ENCODE data around the gene CCT4. TPM values are rescaled to one million over a fixed set of nuclear protein-coding genes. Genes with fewer than 3 reads are reported as not detected.
A peak's percentile ranks its signal among the peaks of the same experiment; 100 is the strongest.
"Not testable (repeated sequence)": the region's sequence is repeated elsewhere in the genome, so short reads cannot be mapped to it uniquely, and the experiment has no call there.

Gene CCT4
- total RNA-seq: 109 TPM

GRCh38 chr2:61888267-61889055, at the start of gene CCT4:
CCT4 (minus strand) TSS chr2:61888656; CDS start chr2:61888507, 149 bp downstream.
- ATAC-seq: peak; percentile 94

DNA sequence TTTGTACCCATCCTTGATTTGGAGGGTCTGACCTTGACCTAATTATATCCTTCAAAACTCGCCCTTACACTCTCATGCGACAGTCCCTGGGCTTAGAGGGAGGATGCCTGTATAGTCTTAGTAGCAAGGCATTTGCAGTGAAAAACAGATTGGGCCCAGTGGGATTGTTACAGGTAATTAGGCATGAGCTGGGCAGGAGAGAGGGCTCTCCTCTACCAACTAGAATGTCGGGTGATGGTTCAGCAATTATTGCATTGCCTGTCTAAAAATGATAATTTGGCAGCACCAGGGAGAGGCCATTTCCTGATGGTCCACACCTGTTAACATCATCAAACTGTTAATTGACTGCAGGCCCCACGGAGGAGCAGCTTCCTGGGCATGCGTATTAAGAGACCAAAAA, 49.4 kb upstream of the CCT4 start:
- ATAC-seq: no peak

- ATAC-seq: no peak
Measured at GRCh38 chr2:61937098-61937497, 48.6 kb upstream of the CCT4 start.

- ATAC-seq: no peak
Measured at GRCh38 chr2:61928826-61929461, 40.5 kb upstream of the CCT4 start.

DNA sequence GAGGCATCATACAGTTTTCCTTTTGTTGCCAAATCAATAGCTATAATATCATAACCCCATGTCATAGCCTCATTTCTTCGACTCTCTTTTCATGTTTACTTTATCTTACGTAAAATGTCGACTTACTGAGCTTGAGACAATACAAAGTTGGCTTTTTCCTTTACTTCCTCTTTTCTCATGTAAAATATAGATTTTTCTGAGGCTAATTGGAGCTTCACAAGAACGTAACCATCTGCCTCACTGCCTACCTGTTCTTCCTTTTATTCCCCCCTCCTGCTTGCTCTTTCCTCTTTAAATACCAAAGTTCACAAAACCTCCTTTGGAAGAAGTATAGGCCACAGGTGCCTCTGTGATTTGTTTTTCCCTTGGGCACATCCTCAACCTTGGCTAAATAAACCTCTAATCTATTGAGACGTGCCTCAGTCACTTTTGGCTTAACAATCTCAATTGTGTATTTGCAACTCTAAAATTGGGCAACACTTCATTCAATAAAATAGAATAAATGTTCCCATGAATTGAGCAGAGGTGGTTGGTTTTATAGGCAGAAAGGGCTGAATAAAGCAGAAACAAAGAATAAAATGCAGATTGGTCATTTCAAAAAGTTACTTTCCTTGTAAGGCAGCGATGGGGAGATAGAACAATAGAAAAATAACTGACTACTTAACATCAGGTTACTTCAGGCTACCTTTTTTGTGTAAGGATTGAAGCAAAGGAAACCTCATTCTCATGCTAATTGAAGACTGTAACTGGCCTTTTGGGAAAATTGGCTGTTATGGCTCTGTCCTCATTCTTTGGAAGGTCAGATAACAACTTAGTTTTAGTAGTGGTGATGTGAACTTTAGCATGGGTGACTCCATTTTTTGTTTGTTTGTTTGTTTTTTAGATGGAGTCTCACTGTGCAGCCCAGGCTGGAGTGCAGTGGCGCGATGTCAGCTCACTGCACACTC, 38.3 kb upstream of the CCT4 start:
- ATAC-seq: no peak

DNA sequence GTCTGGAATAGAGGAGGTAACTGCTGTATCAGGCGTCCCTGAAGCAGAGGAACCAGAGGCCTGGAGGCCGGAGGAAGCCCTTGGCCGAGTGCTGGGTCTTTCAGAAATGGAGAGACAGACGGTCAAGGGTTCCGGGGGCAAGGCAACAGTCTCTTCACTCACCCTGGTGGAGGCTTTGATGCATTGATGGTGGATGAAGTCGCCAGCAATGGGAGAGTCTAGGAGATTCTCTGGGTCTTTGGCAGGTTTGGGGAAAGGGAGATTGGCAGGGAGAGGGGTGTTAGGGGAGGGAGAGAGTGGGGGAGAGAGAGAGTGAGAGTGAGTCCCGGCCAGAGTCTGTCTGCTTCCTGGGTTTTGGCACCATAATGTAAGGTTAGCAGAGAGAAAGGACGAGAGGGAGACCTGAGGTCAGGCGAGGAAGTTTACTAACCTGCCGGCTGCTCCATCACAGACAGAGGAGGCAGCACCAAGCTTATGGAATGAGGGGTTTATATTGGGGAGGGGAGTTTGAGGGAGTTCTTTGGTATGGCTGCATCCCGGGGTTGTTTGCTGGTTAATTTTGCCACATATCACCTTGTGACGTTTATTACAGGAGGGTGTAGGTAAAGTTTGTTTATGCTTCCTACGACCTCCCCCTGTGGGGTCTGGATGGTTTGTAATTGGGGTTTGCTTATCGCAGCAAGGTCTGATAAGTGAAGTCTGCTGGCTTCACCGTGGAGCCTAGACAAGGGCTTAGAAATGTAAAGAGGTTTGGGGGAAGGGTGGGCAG, 36.6 kb upstream of the CCT4 start:
- no peak for ATAC-seq

DNA sequence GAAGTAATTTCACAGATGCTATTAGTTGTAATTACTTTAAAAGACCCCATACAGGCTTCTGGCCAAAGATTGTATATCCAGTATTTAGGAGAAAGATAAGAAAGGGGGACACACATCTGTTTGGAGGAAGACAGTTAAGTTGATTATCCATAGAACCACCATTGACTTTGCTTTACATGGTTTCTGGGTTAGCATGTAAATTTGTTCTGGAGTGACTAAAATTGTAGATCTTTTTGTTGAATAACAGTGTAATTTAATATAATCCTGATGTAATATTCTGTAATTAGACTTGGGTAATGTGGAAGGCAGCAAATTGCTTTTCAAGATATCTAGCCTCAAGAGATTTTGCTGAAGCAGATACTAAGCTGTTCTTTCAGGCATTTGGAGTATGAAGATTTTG, 34.3 kb upstream of the CCT4 start:
- ATAC-seq: no peak

DNA sequence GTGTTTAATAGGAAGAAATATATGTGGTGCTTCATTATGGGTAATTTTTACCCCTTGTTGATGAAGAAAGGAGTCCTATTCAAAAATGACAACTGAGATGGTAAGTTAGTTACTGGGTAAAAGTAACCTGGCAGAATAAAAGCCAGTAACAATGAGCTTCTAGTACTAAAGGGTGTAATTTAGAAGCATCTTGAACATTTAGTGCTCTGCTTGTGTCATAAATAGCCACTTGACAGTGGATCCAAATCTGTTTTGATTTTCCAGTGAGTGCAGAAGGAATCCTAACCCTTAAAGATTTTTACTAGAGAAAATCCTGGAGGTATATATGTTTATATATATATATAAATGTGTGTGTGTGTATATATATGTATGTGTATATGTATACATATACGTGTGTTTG, 32.1 kb upstream of the CCT4 start:
- no peak for ATAC-seq

- not testable (repeated sequence) for ATAC-seq
Measured at GRCh38 chr2:61914794-61915193, 26.3 kb upstream of the CCT4 start.

- ATAC-seq: peak; percentile 71
Measured at GRCh38 chr2:61911510-61911909, 23.1 kb upstream of the CCT4 start.

DNA sequence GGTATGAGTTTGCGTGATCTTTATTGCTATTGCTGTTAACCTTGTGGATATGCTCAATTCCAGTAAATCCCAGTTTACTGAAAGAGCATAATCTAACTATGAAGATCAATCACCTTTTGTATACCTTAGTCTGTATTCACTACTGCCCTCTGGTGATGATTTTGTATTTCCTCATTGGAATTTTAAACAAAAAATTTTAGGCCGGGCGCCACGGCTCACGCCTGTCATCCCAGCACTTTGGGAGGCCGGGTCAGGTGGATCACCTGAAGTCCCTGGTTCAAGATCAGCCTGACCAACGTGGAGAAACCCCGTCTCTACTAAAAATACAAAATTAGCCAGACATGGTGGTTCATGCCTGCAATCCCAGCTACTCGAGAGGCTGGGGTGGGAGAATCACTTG, 22.1 kb upstream of the CCT4 start:
- ATAC-seq: no peak

GRCh38 chr2:61909116-61909515, 20.7 kb upstream of the CCT4 start:
- no peak for ATAC-seq

DNA sequence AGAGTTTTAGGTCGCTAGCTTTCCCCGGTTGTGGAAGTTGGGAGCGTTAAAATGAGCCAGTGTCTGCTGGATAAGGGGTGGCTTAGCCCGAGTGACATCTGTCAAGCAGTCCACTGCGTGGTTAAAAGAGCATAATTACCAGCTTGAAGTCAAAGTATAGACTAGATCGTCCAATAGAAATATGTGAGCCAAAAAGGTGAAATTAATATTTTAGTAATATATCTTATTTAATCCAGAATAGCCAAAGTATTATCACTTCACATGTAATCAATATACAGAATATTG, 17.7 kb upstream of the CCT4 start:
- ATAC-seq: peak; percentile 27

GRCh38 chr2:61905372-61906185, 17.1 kb upstream of the CCT4 start, which contains the start of gene COMMD1:
COMMD1 (plus strand) TSS chr2:61905674; CDS start chr2:61905679, 5 bp downstream.
- ATAC-seq: peak; percentile 95

DNA sequence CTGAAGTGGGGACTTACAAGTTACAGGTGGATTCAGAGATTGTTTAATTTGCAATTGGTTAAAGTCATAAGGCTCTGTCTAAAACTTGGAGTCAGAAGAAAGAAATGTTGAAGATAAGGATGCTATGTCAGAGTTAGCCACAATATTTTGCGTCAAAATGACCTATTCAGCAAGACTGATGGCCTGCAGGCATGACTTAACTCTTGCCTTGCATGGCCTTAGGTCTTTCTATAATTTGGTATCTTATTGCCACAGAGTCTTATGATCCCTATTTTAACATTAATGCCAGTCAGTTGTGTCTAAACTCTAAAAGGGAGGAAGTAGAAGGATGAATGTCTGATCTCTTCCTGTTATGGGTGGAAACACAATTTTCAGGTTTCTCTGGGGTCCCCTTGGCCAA, 11.8 kb upstream of the CCT4 start:
- ATAC-seq: no peak

GRCh38 chr2:61898810-61899209, 10.4 kb upstream of the CCT4 start:
- ATAC-seq: no peak

DNA sequence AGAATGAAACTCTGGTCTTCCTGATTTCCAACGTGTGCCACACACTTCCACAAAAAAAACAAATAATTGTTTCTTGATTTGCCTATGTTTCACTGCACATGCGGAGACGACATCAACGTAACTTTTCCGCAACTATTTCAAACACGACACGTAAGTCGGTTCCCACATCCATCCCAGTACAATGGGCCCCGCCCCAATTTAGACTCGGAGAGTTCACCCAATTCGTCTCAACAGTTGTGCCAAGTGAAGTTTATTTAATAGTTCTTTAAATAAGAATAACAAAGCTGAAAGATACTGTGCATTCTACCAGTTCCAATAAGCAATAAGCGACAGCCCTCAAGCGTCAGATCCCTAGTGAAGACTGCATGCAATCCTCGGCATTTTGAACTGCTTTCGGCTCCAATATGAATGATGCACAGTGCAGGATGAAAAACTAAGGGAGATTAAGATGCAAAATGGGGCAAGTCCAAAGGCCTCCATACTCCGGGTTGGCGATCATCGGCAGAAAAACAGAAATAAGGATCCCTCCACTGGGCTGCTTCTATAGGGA, 664 bp downstream of the CCT4 start:
- no peak for ATAC-seq

DNA sequence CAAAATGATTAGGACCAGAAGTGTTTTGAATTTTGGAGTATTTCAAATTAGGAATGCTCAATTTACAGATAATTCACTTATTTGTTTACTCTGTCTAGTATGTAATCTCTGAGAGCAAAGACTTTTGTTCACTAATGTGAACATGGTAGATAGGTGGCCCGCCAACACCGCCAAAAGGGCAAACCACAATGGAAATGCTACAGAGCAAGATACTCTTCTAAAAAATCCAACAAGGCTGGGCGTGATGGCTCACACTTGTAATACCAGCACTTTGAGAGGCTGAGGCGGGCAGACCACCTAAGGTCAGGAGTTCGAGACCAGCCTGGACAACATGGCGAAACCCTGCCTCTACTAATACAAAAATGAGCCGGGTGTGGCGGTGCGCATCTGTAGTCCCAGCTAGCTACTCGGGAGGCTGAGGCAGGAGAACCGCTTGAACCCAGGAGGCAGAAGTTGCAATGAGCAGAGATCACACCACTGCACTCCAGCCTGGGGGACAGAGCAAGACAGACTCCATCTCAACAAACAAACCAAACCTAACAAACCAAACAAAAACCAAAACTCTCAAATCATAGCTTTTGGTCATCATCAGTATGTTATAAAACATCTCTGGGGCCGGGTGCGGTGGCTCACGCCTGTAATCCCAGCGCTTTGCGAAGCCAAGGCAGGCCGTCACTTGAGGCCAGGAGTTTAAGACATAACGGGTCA, 2.4 kb downstream of the CCT4 start:
- no peak for ATAC-seq

GRCh38 chr2:61882850-61883249, 5.6 kb downstream of the CCT4 start:
- ATAC-seq: no peak

DNA sequence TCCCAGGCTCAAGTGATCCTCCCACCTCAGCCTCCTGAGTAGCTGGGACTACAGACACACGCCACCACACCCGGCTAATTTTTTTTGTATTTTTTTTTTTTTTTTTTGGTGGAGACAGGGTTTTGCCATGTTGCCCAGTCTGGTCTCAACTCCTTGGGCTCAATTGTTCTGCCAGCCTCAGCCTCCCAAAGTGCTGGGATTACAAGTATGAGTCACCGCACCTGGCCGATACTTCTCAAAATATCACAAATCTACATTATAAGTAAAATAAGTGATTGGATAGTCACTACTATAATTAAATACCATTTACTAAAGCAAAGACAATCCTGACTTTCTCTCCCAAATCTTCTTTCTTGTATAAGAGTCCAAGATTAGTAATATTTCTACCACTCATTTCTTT, 9.1 kb downstream of the CCT4 start:
- ATAC-seq: peak; percentile 23

DNA sequence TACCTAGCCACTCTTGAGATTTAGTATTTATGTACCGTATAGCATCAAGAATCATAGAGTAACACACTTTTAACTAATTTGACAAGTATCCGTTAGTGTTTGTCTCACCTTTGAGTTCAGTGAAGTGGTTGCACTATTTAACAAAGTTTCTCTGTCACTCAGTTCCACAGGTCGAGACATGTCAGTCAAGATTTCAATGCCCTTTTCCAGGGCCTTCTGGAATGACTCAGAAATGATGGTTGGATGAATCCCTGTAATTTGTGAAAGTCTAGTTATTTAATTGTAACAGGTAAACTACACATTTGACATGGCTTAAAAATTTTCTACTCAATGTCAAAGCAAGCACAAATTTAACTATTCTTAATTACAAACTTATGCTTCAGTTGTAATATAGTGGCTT, 9.7 kb downstream of the CCT4 start:
- peak; percentile 82 for ATAC-seq

All from esophagus mucosa (tissue), 1 donor.